ENCODE data around the gene DIP2A.
"Not testable (repeated sequence)": the region's sequence is repeated elsewhere in the genome, so short reads cannot be mapped to it uniquely, and the experiment has no call there.

DIP2A gene

GRCh38 chr21:46428286-46428685, 30.4 kb upstream of the DIP2A start:
- H3K9me3 ChIP-seq = no peaks in the 10 kb centered on the region
- H3K4me3 ChIP-seq (ENCODE audit: low read depth, low read length) = no peak overlapping the region
- no peak for TF ChIP-seq CTCF (IDR thresholded peaks at IDR 0.05; ENCODE audit: low read depth, low read length)
- H3K36me3 ChIP-seq = peaks cover 60% of the 10 kb centered on the region
- no peak for DNase-seq
- no peaks in the 10 kb centered on the region for H3K27me3 ChIP-seq
- H3K4me1 ChIP-seq = no peaks in the 10 kb centered on the region

- peaks cover 61% of the 10 kb centered on the region for H3K36me3 ChIP-seq
Observed at GRCh38 chr21:46428987-46429710, 29.5 kb upstream of the DIP2A start.

GRCh38 chr21:46429754-46430681, 28.7 kb upstream of the DIP2A start:
- no peak overlapping the region for H3K4me3 ChIP-seq (ENCODE audit: low read depth, low read length)
- no peaks in the 10 kb centered on the region for H3K27me3 ChIP-seq
- H3K36me3 ChIP-seq = peaks cover 67% of the 10 kb centered on the region
- no peak for TF ChIP-seq CTCF (IDR thresholded peaks at IDR 0.05; ENCODE audit: low read depth, low read length)
- H3K9me3 ChIP-seq = no peaks in the 10 kb centered on the region
- no peaks in the 10 kb centered on the region for H3K4me1 ChIP-seq
- DNase-seq = no peak

More at GRCh38 chr21:46428987-46429710, 29.5 kb upstream of the DIP2A start:
- Histone ChIP-seq H3K9me3 (no peaks in the 10 kb centered on the region), H3K4me3 (ENCODE audit: low read depth, low read length) (no peak overlapping the region), H3K27me3 (no peaks in the 10 kb centered on the region), H3K4me1 (no peaks in the 10 kb centered on the region)
- no peak for DNase-seq
- no peak for TF ChIP-seq CTCF (IDR thresholded peaks at IDR 0.05; ENCODE audit: low read depth, low read length)

- H3K36me3 ChIP-seq = peaks cover 71% of the 10 kb centered on the region
- TF ChIP-seq CTCF (IDR thresholded peaks at IDR 0.05; ENCODE audit: low read depth, low read length) = no peak
- no peak overlapping the region for H3K4me3 ChIP-seq (ENCODE audit: low read depth, low read length)
- H3K27me3 ChIP-seq = no peaks in the 10 kb centered on the region
- H3K4me1 ChIP-seq = no peaks in the 10 kb centered on the region
- no peak for DNase-seq
- H3K9me3 ChIP-seq = no peaks in the 10 kb centered on the region
Observed at GRCh38 chr21:46431448-46431847, 27.2 kb upstream of the DIP2A start.

GRCh38 chr21:46431884-46432488, 26.7 kb upstream of the DIP2A start:
- no peaks in the 10 kb centered on the region for H3K4me1 ChIP-seq
- H3K4me3 ChIP-seq (ENCODE audit: low read depth, low read length) = no peak overlapping the region
- DNase-seq = no peak
- no peaks in the 10 kb centered on the region for H3K27me3 ChIP-seq
- no peaks in the 10 kb centered on the region for H3K9me3 ChIP-seq
- H3K36me3 ChIP-seq = peaks cover 70% of the 10 kb centered on the region
- TF ChIP-seq CTCF (IDR thresholded peaks at IDR 0.05; ENCODE audit: low read depth, low read length) = no peak

- not testable (repeated sequence) for H3K4me3 ChIP-seq (ENCODE audit: low read depth, low read length); H3K9me3 ChIP-seq; DNase-seq; H3K4me1 ChIP-seq; H3K27me3 ChIP-seq
- peaks cover 68% of the 10 kb centered on the region for H3K36me3 ChIP-seq
Observed at GRCh38 chr21:46433116-46433515, 25.6 kb upstream of the DIP2A start.

Measured in BE2C (cell line).